HuH-7.5 (cell line): ENCODE measurements around the gene PSD2.

Experiments
- DNase-seq: peaks from one replicate; pipeline ENCODE4 v3.0.0; 2011; ENCODE audit warnings: low spot score

The PSD2 gene

DNA sequence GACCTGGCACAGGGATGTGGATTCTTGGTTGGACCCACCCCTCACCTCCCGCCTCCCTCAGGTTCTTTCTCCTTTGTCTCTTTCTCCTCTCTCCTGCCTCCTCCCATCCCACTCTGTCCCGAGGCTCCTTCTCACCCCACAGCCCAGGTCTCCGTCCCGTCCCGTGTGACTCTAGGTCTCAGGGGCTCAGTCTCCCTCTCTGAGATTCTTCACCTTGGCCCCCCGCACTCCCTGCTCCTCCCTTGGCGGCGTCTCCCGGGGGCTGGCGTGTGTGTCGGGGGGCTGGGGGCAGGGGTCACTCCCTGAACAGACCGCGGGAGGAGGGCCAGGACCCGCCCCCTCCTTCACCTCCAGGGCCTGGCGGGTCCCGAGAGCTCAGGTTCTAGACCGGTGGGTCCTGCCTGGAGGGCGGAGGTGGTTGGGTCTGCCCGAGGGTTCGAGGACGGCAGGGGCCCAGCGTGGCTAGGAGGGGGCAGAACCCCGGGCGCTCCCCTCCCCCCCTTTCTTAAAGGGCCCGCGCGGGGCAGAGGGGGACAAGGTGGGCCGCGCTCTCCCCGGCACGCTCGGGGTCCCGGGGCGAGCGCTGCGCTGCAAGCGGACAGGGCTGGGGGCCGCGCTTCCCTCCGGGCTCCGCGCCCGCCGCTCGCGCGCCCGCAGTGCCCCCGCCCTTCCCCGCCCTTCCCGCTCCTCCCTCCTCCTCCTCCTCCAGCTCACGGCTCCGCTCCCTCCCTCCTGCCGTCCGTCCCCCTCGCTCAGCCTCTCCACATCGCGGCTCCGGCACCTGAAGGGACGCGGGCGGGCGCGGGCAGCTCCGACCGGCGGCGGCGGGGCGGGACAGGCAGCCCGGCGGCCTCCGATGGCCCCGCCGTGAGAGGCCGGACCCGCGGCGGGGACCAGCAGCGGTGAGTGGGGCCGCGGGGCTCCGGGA, at the start of gene PSD2:
PSD2 (plus strand) TSS at position 735 of the 928 bp plus-strand sequence. CDS start 13,633 bp downstream, outside the sequence.
- peak; percentile 54 for DNase-seq

DNA sequence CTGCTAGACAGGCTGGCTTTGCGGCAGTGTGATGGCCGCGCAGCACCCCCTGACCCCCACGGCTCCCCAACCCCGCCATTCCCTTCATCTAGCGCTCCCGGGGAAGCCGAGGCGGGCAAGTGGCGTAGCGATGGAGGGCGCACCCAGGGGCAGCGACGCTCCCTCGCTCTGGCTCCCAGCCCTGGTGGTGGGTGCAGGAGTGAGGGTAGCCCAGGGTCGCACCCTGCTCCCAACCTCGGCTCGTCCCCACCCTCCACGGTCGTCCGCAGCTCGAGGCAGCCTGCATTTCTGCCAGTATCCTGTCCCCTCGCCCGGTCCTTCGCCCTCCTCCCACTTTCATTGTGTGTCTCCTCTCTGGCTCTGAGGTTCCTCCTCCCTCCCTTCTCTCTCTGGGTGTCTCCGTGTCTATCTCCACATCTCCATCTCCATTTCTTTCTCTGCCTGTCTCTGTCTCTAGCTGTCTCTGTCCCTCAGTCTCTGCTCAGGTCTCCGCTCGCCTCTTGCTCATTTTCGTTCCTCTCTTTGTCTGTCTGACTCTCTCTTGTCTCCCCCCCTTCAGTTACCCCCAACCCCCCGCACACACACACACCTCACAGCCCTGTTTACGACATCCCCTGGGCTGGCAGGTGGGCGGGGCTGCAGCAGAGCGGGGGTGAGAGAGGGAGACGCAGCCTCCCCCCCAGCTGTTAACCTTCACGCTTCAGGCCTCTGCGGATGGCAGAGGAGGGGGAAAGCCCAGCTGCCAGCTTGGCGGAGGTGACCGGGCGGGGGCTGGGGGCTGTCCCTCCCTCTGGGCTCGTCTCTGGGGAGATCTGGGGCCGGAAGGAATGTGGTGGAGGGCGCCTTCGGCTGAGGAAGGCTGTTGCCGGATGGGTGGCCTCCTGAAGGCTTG, 48.7 kb upstream of the PSD2 start:
- no peak for DNase-seq

DNA sequence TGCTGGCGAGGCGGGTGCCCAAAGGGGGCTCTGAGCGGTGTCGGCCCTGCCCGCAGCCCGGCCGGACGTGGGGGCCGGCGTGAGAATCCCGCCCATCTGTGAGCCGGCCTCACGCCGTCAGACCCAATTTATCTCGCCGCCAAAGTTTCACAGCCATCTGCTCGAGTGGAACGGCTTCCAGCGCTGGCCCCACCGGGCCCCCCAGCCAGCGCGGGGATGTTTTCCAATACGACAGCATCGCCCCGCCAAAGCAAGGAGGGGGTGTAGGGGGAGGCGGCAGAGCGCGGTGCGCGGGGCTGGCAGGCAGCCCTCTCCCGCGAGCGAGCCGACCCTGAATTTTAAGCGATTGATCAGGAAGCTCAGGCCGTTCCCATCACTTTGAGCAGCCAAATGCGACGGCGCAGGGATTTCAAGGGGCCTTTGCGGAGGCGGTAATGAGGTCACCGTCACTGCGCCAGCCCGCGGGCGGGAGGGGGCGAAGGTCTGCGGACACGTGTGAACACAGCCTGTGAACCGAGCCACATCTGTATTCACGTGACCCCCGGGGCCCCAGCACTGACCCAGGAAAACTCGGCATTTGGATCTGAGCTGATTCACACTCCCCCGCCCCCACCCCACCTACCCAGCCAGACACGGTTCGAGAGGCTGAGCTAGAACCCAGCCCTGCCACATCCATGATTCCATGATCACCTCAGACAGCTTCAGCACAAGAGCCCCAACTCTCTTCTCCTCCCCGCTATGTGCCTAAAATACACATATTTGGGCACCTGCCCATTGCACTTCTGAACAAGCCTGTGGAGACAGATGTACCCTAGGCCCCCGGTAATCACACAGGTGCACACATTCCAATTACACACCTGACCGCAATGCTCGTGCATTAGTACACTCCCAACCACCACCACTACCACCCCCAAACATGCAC, 47.8 kb upstream of the PSD2 start:
- no peak for DNase-seq

DNA sequence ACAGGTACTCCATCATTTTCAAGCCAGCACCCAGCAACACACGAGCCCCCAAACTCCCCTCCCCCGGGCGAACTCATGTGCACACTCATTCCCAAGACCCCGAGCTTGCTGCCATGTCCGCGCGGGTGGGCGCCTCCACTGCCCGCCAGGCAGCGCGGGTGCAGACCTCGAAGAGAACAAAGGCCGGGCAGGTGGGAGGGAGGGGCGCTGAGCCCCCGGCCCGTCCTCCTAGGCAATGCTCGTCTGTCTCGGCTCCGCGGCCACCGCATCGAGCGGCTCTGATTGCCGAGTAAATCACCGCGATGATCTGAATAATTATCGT, 47.1 kb upstream of the PSD2 start:
- no peak for DNase-seq

- DNase-seq = no peak
Observed at GRCh38 chr5:139749242-139749641, 46.4 kb upstream of the PSD2 start.

DNA sequence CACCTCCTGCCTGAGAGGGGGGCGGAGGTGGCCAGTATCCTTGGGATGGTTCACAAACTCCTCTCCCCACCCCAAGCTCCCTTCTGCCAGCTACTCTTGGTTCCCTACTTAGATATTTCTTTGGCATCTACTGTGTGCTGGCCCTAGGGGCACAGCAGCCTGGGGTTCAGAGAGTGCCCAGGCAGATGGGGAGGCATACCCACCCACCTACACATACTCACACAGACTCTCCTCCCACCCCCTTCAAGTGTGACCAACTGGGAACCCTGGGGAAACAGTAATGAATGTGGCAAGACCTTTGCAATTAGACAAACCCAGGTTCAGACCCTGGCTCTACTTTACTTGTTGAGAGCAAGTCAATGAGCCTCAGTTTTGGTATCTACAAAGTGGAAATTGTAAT, 44.4 kb upstream of the PSD2 start:
- DNase-seq = no peak

DNA sequence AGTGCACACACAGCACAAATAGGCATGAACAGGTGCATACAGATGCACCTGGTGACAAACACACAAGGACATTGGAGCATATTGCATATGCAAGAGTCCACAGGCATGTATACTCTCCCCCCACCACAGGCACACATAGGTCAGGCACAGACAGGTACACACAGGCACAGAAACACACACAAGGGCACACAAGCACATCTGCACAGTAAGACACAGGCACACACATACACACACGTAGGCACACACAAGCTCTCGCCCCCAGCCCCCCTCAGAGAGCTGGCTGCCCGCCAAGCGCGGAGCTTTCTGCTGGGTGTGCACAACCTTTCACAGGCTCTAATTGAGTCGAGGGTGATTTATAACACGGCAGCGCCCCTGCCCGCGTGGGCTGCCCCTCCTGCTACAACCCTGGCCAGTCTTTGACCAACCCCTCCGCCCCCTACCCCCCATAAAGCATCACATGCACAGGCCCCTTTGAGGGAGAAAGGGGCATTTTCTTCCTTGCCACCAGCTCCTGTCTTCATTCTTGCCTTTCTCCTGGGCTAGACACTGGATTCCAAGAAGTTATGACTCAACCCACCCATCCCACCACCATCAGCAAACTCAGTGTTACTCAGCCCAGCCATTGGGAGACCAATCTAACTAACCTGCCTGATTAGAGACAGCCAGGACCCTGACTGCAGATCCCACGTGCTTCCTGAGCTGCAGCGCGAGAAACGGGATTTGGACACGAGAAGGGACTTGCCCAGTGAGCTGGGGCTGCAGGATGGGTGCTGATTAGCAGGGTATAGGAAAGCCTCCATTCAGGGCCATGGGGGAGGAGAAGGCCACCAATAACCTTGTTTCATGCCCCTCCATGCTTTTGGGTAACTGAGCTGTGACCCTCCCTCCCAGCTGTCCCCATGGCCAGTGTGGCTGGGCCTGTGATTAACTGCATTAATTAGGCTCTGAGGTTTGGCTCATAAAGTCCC, 42.8 kb upstream of the PSD2 start:
- no peak for DNase-seq

DNA sequence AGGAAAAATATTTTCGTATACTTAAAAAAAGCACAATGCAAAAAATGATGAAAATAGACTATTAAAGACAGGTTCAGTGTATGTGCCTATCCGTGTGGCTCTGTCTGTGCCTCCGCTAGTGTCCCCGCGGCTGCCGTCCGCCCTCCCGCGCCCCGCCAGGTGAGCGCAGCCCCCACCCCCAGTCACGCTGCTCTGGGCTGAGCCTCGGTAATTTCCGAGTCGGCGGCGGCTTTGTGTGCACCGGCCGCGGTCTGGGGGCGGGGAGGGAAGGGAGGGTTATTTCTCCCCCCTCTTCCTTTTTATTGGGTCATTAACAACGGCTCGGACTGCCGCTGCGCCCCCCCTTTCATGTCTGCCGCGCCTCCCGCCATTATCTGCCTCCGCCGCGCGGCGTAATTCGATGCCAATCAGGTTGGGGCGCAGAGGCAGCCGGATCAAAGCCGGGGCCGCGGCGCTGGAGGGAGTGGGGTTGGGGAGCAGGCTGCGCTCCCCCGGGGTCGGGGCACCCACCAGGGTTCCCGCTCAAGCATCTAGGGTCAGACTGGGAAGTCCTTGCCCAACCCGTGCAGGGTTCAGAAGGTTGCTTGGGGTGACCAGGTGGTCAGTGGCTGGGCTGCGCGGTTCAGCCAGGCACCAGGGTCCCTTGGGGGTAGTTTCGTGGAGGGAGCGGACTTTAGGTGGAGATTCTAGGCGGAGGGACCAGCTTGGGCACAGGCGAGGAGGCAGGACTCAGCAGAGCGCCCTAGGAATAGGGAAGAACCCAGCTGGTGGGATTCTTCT, 39.5 kb upstream of the PSD2 start:
- DNase-seq = no peak

DNA sequence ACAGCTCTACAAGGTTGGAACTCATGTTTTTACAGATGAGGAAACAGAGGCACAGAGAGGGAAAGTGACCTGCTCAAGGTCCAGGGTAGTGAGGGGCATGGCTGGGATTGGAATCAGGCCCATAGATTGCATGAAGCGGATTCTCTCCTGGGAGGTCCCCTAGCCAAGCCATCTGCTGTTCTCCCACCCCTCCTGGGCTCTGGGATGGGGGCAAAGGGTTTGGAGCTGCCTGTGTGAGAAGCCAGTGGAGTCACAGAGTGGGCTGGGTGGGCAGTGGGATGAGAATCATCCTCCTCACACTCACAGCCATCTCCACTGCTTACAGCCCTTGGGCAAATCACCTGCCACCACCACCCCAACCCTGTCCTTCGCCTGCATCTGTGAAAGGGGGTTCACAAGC, 38.6 kb upstream of the PSD2 start:
- DNase-seq = no peak

DNA sequence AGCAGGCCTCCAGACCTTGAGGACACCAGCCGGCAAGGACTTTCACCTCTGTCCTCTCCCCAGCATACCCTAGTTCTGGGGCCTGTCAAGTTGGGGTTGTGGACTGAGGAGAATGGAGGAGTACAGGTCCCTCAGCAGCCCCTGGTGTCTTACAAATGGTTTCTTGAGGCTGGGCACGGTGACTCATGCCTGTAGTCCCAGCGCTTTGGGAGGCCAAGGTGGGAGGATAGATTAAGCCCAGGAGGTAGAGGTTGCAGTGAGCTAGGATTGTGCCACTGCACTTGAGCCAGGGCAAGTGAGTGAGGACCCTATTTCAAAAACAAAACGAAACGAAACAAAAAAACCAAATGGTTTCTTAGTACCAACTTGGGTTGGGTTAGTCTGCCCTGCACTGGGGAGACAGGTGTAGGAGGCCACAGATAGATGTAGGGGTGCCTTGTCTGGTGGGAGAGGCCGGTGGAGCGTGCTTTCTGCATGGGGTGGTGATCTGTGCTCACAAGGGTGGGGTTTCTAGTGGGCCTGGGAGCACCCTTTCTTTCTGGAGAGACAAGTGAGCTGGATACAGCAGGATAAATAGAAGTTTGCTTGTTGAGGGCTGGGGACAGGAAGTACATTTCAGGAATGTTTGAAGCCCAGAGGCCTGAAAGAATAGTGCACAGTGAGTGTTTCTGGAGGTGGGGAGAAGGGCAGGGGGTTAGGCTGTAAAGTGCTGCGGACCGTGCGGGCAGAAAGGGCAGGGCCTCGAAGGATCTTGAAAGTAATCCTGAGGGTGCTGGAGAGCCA, 37.7 kb upstream of the PSD2 start:
- DNase-seq = no peak

DNA sequence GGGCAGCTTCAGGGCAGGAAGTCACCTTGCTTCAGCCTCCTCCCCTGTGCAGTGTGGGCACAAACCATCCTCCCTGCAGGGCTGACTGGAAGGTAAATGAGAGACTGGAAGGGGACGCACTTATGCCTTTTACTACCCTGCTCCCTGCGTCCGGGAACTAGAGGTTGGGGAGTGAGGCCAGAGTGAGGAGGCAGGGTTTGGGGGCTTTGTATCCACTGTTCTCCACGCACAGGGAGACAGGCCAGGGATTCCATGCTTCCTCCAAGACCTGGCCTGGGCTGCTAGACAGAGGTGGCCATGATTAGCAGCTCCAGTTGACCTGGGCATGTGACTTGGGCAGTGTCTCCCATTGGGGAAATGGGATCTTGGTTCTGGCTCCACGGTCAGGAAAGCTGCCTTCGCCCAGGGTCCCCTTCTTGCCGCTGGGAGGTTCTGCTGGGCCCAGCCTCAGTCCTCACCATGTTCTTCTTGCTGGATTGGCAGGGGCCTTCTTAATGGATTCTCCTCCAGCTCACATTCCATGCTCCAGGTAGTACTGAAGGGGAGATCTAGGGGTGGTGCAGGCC, 37.0 kb upstream of the PSD2 start:
- DNase-seq = no peak

DNA sequence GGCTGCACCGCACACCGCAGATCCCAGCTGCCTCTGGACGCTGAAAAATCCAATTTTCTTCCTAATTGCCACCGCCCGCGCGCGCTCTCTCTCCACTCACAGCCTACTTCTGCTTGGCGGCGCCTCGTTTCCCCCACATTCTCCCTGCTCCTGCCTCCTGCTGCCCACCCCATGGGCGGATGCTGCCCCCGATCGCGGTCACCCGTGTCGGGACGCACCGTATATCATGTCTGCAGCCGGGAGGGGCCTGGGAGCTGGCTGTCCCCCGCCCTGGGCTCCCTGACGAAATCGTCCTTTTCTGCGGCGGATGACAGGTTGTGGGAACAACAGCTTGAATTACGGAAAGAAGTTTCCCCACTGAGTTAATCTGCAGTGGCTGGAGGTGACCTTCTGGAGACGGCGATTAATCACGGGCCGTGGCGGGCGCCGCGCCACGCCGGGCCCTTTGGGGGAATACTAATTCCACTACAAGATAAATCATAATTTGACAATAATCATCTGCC, 36.3 kb upstream of the PSD2 start:
- DNase-seq = no peak

- DNase-seq = no peak
Observed at GRCh38 chr5:139760066-139761056, 35.2 kb upstream of the PSD2 start.

- DNase-seq = no peak
Observed at GRCh38 chr5:139761057-139761450, 34.6 kb upstream of the PSD2 start.

DNA sequence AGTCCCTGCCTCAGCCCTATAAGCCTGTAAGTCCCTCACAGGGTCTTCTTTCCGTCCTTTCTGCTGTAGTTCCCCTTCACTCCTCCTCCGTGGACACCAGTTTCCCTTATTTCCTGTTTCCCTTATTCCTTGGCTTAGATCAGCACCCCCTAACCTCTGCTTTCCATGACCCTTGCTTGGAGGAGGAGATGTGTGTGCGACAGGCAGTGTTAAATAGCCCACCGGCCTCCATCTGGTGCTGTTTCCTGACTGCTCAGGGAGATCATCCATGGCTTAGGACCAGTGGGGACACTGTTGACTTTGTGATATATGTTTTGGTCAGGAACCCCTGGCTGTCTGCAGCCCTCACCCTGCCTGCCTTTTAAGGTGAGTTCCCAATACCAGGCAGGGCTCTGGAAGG, 34.1 kb upstream of the PSD2 start:
- no peak for DNase-seq

DNA sequence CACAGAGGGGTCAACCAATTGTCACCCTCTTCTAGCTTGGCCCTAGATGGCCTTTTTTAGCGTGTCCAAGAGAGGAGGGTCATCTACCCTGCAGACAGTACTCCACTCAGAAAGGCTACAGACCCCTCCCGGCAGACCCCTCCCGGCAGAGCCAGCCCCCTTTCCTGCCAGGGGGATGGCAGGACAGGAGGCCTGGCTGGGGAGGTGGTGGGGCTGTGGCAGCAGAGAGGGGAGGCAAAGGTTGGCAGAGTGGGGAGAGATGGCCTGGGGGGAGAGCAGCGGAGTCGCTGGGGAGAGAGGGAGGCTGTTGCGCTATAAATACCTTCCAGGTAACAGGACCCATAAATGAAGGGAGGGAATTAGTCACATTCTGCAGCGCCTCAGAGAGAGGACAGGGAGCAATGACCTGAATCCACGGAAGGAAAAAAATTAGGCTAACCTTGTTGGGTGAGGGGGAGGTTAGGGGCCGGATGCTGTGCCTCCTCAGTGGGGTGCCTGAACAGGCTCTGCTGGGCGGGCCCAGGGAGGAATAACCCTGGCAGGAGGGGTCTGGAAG, 32.9 kb upstream of the PSD2 start:
- no peak for DNase-seq

GRCh38 chr5:139763280-139763929, 32.2 kb upstream of the PSD2 start:
- DNase-seq = no peak
